Activated T-cell treated with anti-CD3 and anti-CD28 coated beads, Interleukin-2, amount 50 U/mL, for 24 hours (primary cell): ENCODE results near the gene CPA1.
A peak's percentile ranks its signal among the peaks of the same experiment; 100 is the strongest.

Source experiments
- DNase-seq: peaks from one replicate; pipeline ENCODE4 v3.0.0-alpha.2; 2020
- H3K27ac Mint-ChIP-seq: 2 replicates; pipeline ENCODE4 v1.8.0; 2020; ENCODE audit warnings: mild to moderate bottlenecking, mixed read lengths
- H3K27me3 Mint-ChIP-seq: 2 replicates; pipeline ENCODE4 v1.8.0; 2020; ENCODE audit warnings: mixed read lengths
- H3K36me3 Mint-ChIP-seq: 2 replicates; pipeline ENCODE4 v1.8.0; 2020; ENCODE audit warnings: low read depth, mixed read lengths
- H3K4me1 Mint-ChIP-seq: 2 replicates; pipeline ENCODE4 v1.8.0; 2020; ENCODE audit warnings: low read depth, mixed read lengths
- H3K4me3 Mint-ChIP-seq: 2 replicates; pipeline ENCODE4 v1.8.0; 2020; ENCODE audit warnings: mild to moderate bottlenecking, moderate library complexity, mixed read lengths
- H3K9me3 Mint-ChIP-seq: 2 replicates; pipeline ENCODE4 v1.8.0; 2020; ENCODE audit warnings: mixed read lengths

CPA1 gene

DNA sequence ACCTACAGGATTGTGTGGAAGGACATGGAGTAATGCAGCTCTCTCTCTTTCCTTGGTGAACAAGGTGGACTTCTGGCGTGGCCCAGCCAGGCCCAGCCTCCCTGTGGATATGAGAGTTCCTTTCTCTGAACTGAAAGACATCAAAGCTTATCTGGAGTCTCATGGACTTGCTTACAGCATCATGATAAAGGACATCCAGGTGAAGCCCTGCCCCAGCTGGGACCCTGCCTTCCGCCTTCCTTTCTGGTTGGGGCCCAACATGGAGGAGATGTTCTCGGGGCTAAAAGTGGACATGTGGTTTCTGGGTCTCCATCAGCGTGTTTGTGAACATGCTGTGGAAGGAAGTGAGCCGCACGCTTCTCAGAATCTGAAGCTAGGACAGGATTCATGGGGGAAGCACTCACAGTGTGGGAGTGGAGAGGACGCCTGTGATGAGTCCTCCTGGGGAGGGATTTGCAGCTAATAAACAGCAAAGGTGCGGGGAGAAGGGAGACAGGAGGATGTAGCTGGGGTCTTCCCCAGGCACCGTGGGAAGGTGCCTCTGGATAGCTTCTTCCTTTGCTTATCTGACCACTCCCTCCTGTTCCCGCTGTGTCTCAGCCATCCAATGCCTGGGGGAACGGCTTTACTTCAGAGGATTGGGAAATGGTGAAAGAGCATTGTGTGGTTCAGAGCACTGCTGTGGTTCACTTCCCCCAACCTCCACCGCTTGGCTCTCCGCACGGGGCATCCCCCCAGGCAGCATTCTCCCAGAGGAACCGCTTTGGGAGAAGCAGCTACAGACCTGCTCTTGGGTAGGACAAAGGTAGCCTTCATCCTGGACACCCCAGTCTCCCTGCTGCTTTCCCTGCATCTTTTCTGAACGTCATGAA lies 30.1 kb upstream of the CPA1 start:
- peaks cover 3% of the 10 kb centered on the region for H3K27me3 Mint-ChIP-seq
- no peak overlapping the region for H3K27ac Mint-ChIP-seq
- H3K36me3 Mint-ChIP-seq = no peaks in the 10 kb centered on the region
- peaks cover 25% of the 10 kb centered on the region for H3K4me1 Mint-ChIP-seq
- no peaks in the 10 kb centered on the region for H3K9me3 Mint-ChIP-seq
- no peak for DNase-seq
- no peak overlapping the region for H3K4me3 Mint-ChIP-seq

DNA sequence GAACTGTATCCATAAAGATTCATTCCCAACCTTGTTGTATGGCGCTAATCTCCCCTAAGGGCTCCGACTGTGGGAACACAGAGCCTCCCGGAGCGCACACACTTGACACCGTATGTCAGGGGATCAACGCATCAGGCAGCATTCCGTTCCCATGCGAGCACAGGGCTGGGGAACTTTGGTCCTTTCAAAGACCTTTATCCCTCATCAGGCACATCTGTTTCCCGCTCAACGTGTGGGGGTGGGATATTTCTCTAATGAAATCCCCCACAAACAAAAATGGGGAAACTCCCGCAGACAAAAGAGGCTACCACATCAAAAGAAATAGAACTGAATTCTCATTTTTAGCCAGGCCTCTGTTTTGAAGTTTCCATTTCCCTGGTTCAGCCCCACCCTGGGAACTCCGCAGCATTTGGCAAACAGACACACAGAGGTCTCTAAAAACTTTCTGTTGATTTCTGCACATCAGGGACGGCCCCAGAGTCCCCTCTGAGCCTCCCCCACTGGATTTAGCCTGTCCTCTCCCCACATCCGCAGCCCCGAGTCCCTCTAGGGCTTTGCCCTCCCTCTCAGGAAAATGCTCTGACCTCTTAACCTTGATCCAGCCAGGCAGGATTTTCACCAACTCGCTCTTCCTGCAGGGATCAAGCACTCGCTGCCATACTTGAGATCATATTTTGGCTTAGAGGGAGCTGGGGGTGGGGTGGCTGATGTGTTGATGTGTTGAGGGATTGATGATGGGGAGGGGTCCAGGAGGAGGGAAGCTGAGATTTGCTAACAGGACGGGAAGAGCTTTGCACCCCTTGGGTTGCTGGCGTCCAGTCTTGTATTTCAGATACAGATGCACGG lies 29.1 kb upstream of the CPA1 start:
- Mint-ChIP-seq H3K36me3 (no peaks in the 10 kb centered on the region), H3K4me3 (no peak overlapping the region), H3K9me3 (no peaks in the 10 kb centered on the region), H3K27ac (peak overlapping the region; percentile 12), H3K4me1 (peaks cover 25% of the 10 kb centered on the region), H3K27me3 (peaks cover 3% of the 10 kb centered on the region)
- DNase-seq = no peak

GRCh38 chr7:130351791-130352090 lies 28.6 kb upstream of the CPA1 start:
- no peak for DNase-seq
- H3K27ac Mint-ChIP-seq = no peak overlapping the region
- no peak overlapping the region for H3K4me3 Mint-ChIP-seq
- H3K4me1 Mint-ChIP-seq = peaks cover 25% of the 10 kb centered on the region
- H3K9me3 Mint-ChIP-seq = no peaks in the 10 kb centered on the region
- H3K36me3 Mint-ChIP-seq = no peaks in the 10 kb centered on the region
- peaks cover 3% of the 10 kb centered on the region for H3K27me3 Mint-ChIP-seq

GRCh38 chr7:130352194-130353074 lies 27.9 kb upstream of the CPA1 start:
- no peak for DNase-seq
- Mint-ChIP-seq H3K27me3 (peaks cover 3% of the 10 kb centered on the region), H3K4me1 (peaks cover 25% of the 10 kb centered on the region), H3K27ac (no peak overlapping the region), H3K9me3 (no peaks in the 10 kb centered on the region), H3K36me3 (no peaks in the 10 kb centered on the region), H3K4me3 (no peak overlapping the region)

DNA sequence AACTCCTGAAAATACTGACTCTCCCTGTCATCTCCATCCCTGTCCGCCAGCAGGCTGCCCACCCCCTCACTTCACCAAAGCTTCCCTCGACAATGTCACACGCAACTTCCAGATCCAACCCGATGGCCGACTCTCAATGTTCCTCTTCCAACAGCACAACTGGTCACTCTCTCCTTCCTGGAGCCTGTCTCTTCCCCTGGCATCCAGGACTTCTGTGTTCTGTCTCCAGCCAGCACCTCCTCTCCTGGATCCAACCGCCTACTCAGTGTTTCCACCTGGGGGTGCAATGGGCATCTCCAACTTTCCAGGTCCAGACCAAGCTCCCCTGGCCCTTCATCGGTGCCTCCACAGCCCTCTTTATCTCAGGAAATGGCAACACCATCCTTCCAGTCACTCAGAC lies 27.1 kb upstream of the CPA1 start:
- peaks cover 25% of the 10 kb centered on the region for H3K4me1 Mint-ChIP-seq
- H3K4me3 Mint-ChIP-seq = no peak overlapping the region
- H3K27ac Mint-ChIP-seq = no peak overlapping the region
- no peaks in the 10 kb centered on the region for H3K9me3 Mint-ChIP-seq
- peaks cover 3% of the 10 kb centered on the region for H3K27me3 Mint-ChIP-seq
- no peak for DNase-seq
- no peaks in the 10 kb centered on the region for H3K36me3 Mint-ChIP-seq

GRCh38 chr7:130356121-130356875 lies 24.0 kb upstream of the CPA1 start:
- no peak overlapping the region for H3K4me3 Mint-ChIP-seq
- H3K9me3 Mint-ChIP-seq = peaks cover 6% of the 10 kb centered on the region
- DNase-seq = no peak
- peaks cover 13% of the 10 kb centered on the region for H3K4me1 Mint-ChIP-seq
- H3K27me3 Mint-ChIP-seq = peaks cover 2% of the 10 kb centered on the region
- H3K36me3 Mint-ChIP-seq = no peaks in the 10 kb centered on the region
- no peak overlapping the region for H3K27ac Mint-ChIP-seq

DNA sequence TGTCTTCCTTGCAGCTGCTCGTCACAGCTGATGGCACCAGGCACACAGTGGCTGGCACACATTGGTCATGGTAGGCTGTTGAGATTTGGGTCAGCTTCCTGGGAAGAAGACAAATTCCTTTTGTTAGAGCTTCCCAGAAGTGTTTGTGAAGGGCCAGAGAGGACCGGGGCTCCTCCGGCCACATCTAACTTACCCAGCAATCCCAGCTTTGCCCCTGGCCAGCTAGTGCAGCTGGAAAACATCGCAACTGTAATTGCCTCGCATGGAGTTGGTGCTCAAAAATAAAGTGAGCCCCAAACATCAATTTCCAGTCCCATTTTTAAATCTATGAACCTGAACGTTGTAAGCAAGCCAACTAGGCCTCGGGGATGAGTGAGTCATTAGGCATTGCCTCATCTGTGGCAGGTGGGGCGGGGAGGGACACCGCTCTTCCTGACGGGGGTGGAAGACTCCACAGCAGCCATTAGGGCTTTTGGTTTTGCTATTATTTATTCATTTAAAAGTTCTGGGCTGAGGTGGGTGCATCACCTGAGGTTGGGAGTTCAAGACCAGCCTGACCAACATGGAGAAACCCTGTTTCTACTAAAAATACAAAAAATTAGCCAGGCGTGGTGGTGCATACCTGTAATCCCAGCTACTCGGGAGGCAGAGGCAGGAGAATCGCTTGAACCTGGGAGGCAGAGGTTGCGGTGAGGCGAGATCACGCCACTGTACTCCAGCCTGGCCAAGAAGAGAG lies 23.2 kb upstream of the CPA1 start:
- Mint-ChIP-seq H3K9me3 (peaks cover 6% of the 10 kb centered on the region), H3K36me3 (no peaks in the 10 kb centered on the region), H3K4me3 (no peak overlapping the region), H3K4me1 (peaks cover 5% of the 10 kb centered on the region), H3K27me3 (no peaks in the 10 kb centered on the region), H3K27ac (no peak overlapping the region)
- DNase-seq = peak; percentile 27

- H3K9me3 Mint-ChIP-seq = peaks cover 6% of the 10 kb centered on the region
- no peaks in the 10 kb centered on the region for H3K27me3 Mint-ChIP-seq
- DNase-seq = no peak
- H3K4me1 Mint-ChIP-seq = peaks cover 5% of the 10 kb centered on the region
- H3K27ac Mint-ChIP-seq = no peak overlapping the region
- H3K36me3 Mint-ChIP-seq = no peaks in the 10 kb centered on the region
- no peak overlapping the region for H3K4me3 Mint-ChIP-seq
Observed at GRCh38 chr7:130358471-130358870, 21.8 kb upstream of the CPA1 start.

GRCh38 chr7:130359276-130359857 lies 20.9 kb upstream of the CPA1 start:
- Mint-ChIP-seq H3K36me3 (no peaks in the 10 kb centered on the region), H3K4me3 (no peak overlapping the region), H3K27me3 (no peaks in the 10 kb centered on the region), H3K4me1 (peaks cover 9% of the 10 kb centered on the region), H3K27ac (no peak overlapping the region), H3K9me3 (peaks cover 6% of the 10 kb centered on the region)
- no peak for DNase-seq

GRCh38 chr7:130360518-130360917 lies 19.8 kb upstream of the CPA1 start:
- H3K9me3 Mint-ChIP-seq = peaks cover 6% of the 10 kb centered on the region
- no peak for DNase-seq
- H3K27me3 Mint-ChIP-seq = no peaks in the 10 kb centered on the region
- H3K36me3 Mint-ChIP-seq = no peaks in the 10 kb centered on the region
- no peak overlapping the region for H3K4me3 Mint-ChIP-seq
- no peak overlapping the region for H3K27ac Mint-ChIP-seq
- H3K4me1 Mint-ChIP-seq = peaks cover 15% of the 10 kb centered on the region

- Mint-ChIP-seq H3K4me1 (peaks cover 23% of the 10 kb centered on the region), H3K27ac (no peak overlapping the region), H3K27me3 (no peaks in the 10 kb centered on the region), H3K36me3 (no peaks in the 10 kb centered on the region), H3K9me3 (peaks cover 6% of the 10 kb centered on the region), H3K4me3 (no peak overlapping the region)
- no peak for DNase-seq
Observed at GRCh38 chr7:130361681-130362080, 18.6 kb upstream of the CPA1 start.

DNA sequence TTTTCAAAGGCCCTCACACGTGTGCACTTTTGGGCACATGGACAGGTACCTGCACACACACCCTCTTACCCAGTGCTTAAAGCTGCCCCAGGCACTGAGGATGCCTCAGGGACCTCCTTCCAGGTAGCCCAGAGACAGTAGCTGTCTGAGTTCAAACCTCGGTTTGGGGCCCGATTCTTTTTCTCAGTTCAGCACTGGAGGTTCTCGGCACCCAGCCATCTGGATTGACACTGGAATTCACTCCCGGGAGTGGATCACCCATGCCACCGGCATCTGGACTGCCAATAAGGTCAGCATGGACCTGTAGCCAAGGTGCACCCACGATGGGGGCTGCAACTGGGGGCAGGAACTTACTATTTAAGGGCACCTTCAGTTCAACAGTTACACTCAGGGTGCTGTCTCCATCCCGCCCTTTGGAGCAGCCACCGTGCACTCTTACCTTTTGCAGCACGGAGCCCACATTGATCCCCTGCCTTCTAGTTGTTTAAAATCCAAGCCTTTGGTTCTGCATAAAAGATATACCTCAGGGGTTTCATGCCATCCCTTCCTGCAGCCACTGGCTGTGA lies 18.0 kb upstream of the CPA1 start:
- DNase-seq = no peak
- Mint-ChIP-seq H3K27me3 (no peaks in the 10 kb centered on the region), H3K9me3 (peaks cover 11% of the 10 kb centered on the region), H3K36me3 (no peaks in the 10 kb centered on the region), H3K4me3 (no peak overlapping the region), H3K27ac (no peak overlapping the region), H3K4me1 (peaks cover 30% of the 10 kb centered on the region)
